ENCODE data around the gene URB2.

DNA sequence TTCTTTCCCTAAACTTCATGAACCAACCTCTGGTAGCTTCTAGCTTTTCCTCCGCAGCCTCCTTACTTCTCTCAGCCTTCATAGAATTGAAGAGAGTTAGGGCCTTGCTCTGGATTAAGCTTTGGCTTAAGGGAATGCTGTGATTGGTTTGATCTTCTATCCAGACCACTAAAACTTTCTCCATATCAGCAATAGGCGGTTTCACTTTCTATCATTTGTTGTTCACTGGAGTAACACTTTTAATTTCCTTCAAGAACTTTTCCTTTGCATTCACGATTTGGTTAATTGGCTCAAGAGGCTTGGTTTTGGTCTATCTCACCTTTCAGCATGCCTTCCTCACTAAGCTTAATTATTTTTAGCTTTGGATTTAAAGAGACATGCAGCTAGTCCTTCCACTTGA, 5.1 kb downstream of the URB2 start:
- TF ChIP-seq SP1 (IDR thresholded peaks at IDR 0.05) (no peak), NFRKB (IDR thresholded peaks at IDR 0.05) (no peak), FOXK2 (IDR thresholded peaks at IDR 0.05) (no peak)

All from HEK293T (cell line).